ENCODE data around the gene LAGE3.
"Not testable (repeated sequence)": the region's sequence is repeated elsewhere in the genome, so short reads cannot be mapped to it uniquely, and the experiment has no call there.

The LAGE3 gene

DNA sequence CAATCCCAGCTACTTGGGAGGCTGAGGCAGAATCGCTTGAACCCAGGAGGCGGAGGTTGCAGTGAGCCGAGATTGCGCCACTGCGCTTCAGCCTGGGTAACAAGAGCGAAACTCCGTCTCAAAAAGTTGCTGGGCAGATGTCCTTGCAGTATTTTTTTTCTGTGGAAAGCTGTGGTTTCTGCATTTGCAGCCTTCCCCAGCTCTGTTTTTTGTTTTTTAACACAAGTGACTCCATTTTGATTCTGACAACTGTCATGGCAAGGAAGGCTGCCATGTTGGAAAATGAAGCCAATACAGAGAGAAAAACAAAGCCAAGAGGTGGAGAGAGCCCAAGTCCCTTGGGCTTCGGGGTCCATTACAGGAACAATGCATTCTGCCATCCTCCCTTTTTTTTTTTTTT is 23.0 kb upstream of the LAGE3 start:
- DNase-seq (ENCODE audit: low read depth, low spot score): no peak

DNA sequence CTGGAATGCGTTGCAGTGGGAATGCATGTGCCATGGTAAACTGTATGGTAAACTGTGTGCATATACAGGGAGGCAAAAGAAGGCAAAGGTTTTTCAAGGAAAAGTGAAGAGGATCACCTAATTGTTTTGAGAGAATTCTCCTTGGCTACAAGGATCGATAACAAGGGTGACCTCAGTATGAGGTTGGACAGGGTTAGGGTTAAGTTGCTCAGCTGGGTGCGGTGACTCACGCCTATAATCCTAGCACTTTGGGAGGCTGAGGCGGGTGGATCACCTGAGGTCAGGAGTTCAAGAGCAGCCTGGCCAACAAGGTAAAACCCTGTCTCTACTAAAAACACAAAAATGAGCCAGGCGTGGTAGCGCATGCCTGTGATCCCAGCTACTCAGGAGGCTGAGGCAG is 22.3 kb upstream of the LAGE3 start:
- not testable (repeated sequence) for DNase-seq (ENCODE audit: low read depth, low spot score)

DNA sequence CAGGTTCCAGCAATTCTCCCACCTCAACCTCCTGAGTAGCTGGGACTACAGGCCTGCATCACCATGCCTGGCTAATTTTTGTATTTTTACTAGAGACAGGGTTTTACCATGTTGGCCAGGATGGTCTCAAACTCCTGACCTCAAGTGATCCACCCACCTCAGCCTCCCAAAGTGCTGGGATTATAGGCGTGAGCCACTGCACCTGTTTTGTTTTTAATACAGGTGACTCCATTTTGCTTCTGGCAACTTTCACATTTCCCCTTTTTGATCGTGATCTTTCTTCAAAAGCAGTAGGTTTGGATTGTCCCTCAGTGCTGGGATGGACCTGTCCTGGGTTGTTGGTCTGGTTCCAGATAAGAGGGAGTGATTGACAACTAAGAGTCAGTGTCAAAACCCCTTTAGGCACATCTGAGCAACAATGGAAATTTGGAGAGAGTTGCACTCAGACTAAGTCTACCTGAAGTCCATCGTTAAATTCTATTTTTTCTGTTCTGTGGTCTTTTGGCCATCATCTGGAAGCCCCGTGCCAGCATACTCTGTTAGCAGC is 17.6 kb upstream of the LAGE3 start:
- not testable (repeated sequence) for DNase-seq (ENCODE audit: low read depth, low spot score)

DNA sequence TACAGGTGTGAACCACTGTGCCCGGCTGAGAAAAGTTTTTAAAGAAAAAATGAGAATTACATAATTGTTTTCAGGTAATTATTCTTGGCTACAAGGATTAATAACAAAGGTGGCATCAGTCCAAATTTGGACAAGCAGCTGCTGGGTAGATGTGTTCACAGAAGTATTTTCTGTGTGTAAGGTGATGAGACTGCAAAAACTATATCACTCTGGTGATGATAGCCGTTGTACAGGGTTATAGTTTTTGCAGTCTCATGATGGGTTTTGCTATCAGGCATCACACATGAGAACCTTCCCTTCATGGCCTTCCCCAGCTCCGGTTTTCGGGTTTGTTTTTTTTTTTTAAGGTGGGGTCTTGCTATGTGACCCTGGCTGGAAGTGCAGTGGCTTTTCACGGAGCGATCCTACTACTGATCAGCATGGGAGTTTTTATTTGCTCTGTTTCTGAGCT is 16.4 kb upstream of the LAGE3 start:
- DNase-seq (ENCODE audit: low read depth, low spot score): no peak

DNA sequence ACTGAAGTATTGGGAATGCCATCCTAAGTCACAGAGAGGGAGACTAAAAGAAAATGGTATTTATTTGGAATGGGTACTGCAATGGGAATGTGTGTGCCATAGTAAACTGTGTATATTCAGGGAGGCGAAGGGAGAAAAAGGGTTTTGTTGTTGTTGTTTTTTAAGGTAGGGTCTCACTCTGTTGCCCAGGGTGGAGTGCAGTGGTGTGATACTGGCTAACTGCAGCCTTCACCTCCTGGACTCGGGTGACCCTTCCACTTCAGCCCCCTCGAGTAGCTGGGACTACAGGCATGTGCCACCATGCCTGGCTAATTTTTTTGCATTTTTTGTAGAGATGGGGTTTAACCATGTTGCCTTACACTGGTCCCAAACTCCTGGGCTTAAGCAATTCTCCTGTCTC is 15.6 kb upstream of the LAGE3 start:
- no peak for DNase-seq (ENCODE audit: low read depth, low spot score)

DNA sequence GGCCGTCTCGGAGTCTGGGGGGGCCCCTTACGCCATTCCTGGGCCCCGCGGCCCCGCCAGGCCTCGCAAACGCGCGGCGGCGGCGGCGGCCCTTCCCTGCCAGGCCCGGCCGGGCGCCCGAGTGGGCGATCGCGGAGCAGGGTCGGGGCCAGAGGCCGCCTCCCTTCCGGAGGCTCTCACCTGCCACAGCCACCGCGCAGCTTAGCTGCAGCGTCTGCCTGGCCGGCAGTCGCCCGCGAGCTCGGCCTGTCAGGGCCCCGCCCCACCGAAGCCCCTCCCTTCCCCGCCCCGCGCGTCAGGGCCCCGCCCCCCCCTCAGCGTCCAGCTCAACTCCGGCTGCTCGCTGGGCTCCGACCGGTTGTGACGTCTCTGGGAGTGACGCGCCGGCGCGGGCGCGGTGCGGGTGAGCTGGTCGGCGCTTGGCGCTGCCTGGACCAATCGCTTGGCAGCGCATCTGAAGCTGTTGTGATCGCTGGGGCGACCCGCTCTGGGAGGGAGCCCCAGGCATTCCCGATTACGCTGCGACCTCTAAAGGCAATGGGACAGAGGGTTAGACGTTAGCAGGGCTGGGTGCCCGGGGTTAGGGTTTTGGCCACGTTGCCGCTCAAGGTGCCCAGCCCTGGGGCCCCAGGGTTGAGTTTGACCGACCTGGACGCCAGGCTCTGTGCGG is 11.5 kb upstream of the LAGE3 start, which contains the start of gene SLC10A3:
SLC10A3 (minus strand) TSS at position 216 of the 670 bp plus-strand sequence. CDS start 1,689 bp downstream, outside the sequence.
- DNase-seq (ENCODE audit: low read depth, low spot score): peak; percentile 69

DNA sequence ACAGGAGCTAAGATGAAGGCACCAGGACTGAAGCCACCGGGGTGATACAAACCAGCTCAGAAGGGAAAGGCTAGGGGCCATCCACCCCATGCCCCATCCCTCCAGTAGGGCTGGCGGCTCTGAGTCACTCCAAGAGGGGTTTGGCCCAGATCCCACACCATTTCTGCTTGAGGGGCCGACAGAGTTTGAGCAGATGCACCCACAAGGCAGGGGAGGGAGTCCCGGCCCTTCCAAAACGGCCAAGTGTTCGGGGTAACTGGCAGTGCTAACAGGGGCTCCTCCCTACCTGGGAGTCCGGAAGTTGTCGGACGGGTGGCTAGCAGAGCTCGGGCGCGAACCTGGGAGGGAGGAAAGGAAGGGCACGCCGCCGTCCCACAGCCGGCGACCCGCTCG is 10.9 kb upstream of the LAGE3 start:
- no peak for DNase-seq (ENCODE audit: low read depth, low spot score)

DNA sequence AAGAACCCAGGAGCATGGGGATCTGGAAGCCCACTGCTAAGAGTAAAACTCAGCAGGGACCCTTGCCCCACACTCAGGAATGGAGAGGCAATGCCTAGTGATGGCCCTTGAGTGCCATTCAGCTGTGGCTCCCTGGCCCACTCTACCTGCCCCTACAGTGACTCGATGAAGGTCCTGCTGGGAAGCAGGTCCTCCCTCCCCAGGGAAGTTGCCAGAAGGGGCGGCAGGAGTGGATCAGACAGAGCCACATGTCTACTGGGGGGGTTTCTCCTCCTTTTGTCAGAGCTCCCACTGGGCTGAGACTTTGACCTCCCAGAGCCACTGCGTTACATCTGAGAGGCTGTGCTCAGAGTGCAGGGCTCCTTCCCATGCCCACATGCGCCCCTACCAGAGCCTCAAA is 10.1 kb upstream of the LAGE3 start:
- DNase-seq (ENCODE audit: low read depth, low spot score): no peak

DNA sequence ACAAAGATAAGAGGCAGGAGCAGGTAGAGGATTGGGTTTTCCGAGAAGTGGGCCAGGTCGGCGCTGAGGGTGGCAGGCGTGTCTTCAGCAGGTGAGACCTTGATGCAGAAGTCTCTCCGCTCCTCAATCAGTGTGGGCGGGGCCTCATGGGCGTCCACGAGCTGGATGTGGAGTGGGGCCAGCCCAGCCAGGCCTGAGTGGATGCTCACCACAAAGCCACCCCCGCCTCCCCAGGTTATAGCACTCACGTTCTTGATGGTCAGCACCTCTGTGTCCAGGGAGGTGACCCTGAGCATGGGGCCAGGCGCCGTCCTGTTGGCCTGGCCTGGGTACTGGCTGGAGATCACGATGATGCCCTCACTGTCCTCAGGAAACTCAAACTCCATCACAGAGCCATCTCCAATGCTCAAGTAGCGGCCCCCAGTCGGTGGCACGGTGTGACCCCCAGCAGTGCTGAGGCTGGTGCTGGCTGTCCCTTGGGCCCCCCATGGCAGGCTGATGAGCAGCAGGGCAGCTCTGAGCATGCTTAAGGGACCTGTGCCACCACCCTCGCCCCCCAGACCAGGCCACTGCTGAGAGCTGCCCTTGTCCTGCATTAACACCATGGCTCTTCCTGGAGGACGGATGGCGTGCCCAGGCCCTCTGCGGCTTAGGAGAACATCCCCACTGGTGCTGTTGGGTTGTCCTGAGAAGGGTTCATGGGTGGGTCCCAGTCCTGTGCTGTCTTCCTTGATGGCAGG is 9.4 kb upstream of the LAGE3 start:
- DNase-seq (ENCODE audit: low read depth, low spot score): no peak

DNA sequence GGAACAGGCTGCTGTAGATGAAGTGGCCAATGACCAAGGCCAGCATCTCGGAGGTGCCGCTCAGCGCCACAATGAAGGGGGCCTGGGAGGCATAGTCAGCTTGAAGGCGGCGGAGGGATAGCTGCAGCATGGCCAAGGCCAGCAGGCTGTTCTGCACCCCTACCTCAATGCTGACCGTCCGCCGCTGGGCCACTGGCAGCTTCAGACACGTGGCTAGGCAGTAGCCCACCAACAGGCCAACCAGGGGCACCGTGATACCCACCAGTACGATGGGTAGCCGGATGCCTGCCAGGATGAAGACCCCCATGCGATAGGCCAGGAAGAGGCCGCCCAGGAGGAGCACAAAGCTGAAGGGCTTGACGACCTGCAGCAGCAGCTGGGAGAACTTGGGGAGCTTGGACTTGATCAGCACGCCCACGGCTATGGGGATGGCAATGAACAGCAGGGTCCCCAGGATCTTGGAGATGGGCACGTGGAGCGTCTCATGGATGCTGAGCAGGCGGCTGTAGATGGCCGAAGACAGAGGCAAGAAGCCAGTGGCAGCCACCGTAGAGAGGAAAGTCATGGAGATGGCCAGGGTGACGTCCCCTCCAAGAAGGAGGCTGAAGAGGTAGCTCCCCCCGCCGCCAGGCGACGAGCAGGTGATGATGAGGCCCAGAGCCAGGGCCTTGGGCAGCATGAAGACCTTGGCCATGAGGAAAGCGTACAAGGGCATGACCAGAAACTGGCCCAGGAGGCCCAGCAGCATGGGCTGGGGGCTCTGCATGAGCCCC is 8.6 kb upstream of the LAGE3 start:
- DNase-seq (ENCODE audit: low read depth, low spot score): no peak

DNA sequence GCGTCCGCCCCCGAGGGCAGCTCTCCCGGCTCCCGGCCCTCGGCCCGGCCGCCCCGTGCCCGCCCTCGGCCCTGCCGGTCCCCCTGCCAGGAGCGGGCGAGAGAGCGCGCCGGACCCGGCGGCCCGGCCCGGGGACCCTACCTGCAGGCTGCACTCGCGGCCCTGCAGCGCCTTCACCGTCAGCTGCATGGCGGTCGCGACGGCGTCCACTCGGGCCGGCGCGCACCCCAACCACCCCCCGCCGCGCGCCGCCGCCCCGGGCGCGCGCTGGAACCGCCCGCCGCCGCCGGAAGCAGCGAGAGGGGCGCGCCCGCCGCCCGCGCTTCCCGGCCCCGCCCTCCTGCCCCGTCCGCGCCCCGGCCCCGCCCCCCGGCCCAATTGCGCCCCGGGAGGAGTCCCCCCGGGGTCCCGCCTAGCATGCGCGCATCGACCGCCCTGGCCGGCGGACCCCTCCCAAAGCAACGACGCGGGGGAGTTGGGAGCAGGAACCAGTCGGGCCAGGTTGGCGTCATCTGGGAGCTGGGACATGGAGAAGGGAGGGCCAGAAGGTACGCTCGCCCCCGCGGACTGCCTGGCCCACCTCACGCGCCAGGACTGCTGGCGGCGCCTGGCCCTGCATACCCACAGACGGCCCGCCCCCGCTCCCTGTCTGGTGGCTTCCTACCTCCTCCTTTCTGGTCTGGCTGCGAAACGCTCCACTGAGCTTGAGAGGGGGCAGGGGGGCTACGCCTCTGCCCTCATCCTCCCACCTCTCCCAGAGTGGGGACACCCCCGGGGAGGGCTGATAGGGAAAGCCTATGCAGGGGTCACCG is 7.5 kb upstream of the LAGE3 start, which contains the start of gene UBL4A:
UBL4A (minus strand) TSS at position 220 of the 812 bp plus-strand sequence; CDS start at position 189, 31 bp downstream.
- DNase-seq (ENCODE audit: low read depth, low spot score): no peak

DNA sequence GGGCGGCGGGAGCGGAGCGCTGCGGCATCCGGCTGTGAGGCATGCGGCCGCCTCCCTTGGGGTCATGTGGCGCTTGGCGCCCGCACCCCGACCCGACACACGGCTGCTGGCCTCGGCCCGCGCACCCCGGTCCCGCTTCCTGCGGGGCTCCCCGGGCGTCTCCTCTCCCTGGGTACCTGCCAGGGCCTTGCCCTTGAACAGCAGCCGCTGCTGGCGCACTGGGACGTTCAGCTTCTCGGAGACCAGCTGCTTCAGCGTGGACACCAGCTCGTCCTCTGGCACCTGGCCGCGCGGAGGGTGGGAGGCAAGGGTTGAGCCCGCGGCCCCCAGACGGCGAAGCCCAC is 6.9 kb upstream of the LAGE3 start:
- no peak for DNase-seq (ENCODE audit: low read depth, low spot score)

DNA sequence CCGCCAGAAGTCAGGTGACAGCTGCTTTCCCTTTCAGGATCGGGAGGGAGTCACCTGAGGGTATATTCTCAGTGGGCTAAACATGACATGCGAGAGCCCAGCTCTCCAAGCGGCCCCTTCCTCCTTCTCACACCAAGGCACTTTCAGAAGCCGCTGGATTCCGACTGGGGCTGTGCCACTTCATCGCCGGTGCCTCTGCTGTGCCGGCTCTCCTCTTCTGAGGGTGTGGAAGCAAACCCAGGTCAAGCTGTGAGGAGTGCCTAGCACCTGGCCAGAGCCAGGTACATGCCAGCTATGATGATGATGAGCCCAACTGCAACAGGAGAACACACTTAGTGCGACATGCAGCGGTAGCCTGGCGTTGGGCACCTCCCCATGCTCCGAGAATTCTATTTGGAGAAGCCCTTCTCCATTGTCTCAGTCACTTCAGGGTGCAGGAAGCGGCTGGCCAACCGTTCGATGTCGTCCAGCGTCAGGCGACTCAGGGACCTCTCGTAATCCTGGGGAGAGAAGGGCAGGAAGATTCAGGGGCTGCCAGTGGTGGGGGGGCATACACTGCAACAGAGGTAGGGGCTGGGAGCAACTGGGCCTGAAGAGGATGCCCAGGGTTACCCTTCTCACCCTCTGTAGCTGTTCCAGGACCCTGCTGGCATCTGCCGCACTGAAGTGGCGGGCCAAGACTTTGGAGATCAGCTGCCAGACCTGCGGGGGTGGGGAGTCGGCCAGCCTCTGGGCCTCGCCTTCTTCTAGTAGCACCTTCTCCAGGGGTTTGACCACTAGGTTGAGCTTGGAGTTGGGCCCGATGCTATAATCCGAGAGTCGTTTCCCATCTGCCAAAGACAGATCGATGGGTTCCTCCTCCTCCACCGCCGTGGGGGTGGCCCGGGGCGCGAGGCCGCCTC is 6.3 kb upstream of the LAGE3 start:
- DNase-seq (ENCODE audit: low read depth, low spot score): no peak

DNA sequence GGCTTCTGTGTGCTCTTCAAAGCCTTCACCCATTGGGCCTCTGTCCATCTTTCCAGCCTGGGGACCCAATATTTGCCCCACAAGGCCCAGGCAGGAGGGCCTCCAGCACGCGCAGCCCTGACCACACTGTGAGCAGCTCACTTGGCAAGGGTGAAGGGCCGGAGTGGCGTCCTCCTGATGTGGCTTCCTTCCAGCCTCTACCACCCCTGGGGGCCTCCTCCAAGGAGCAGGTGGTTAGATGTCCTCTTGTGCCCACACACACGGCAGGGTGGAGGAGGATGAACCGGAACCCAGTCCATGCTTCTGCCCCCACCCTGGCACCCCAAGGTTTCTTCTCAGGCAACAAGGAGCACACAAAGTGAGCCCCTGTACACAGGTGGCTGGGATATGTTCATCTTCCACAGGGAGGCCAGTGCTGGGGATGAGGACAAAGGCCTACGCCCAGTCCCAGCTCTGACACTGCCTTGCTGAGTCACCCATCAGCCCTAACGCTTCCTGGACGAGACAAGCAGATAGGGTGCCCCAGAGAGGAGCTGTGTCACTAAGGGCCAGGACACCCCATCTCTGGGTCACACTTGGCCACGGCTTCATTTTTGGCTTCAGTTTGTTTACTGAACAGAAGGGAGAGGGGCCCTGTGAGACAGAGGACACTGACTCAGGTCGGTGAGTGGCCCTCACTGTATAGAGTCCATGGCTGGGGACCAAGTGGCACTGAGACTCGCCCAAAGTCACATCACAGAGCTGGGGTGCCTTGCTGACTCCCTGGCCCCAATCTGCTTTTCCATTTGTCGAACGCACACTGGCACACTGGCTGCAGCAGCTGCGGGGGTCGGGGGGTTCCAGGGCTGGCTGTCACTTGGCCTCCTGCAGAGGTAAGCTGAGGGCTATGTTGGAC is 5.4 kb upstream of the LAGE3 start:
- DNase-seq (ENCODE audit: low read depth, low spot score): no peak

DNA sequence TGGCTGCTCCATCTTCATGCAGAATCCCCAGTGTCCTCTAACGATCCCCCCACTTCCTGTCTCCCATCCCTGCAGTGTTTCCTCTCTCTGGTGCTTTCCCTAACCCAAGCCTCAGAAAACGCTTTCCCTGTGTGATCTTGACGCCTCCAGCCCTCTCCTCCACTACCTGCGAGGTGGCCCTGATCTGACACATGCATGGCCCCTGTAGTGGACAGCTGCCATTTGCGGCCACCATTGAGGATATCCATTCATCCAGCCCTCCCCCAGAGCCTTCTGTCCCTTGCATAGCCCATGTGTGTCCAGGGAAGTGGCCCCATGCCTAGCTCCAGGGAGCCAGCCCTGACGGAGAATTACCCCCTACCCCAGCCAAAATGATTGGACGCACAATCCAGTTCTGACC is 4.2 kb upstream of the LAGE3 start:
- DNase-seq (ENCODE audit: low read depth, low spot score): no peak

DNA sequence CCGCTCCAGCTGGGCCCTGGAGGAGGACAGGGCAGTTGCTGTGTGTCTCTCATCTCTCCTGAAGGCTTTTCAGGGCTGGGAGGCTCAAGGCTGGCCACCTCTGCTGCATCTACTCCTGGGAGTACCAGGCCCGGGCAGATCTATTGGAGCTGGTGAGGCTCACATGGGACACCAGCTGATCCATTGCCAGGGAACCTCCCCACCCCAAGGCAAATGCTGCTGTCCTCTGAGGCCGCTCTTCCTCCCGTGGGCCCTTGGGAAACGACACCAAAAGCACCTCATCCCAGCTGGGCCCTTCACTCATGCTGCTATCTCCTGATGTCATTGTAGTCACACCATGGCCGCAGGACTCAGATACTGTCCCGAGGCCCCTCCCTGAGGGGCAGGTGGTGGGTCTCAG is 3.7 kb upstream of the LAGE3 start:
- no peak for DNase-seq (ENCODE audit: low read depth, low spot score)

DNA sequence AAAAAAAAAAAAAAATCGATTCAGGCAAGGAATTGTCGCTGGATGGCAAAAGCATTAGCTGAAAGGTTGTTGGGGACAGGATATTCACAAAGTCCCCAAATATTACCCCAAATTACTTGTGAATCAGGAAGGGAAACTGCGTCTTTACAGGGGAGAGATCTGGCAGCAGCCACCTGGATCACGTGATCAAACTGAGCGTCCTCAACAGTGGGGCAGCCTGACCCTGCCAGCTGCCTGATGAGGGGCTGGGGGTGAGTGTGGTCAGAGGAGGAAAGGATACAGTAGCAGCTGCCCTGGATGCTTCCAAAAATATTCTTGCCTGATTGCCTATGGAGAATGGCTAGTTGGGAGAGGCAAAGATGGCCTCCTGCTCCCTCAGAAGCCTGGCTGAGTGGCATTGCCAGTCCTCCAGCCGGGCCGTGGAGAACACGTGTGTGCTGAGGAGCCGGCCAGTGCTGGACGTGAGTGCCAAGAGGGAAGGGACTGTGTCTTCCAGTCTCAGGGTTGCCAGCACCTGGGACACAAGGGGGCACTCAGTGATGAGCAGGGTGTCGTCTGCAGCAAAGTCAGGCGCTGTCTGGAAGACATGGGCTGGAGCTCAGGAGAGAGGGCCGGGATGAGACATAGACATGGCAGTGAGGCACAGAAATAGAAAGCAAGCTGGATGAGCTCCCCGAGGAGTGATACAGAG is 3.0 kb upstream of the LAGE3 start:
- no peak for DNase-seq (ENCODE audit: low read depth, low spot score)

DNA sequence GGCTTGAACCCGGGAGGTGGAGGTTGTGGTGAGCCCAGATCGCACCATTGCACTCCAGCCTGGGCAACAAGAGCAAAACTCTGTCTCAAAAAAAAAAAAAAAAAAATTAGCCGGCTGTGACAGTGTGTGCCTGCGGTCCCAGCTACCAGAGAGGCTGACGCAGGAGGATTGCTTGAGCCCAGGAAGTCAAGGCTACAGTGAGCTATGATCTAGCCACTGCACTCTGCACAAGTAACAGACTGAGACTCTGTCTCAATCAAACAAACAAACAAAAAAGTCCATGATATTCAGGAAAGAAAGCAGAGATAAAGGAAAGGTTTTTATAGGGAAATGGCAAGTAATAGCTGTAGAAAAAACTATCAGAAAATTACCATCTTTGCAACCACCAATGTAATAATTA is 2.1 kb upstream of the LAGE3 start:
- DNase-seq (ENCODE audit: low read depth, low spot score): no peak
